HEK293T (cell line): ENCODE data around the gene CDKN2B-AS1.

Experiments used
- CTCF ChIA-PET: fragments of 350-600 bp; formaldehyde crosslinking; extraction: SDS; loops from one replicate; lab custom pipeline; 2021; ENCODE audit warnings: antibody characterized with exemption, inconsistent platforms; lab: Yijun Ruan, JAX
- POLR2A ChIA-PET: fragments of 350-600 bp; formaldehyde crosslinking; extraction: SDS; loops from one replicate; lab custom pipeline; 2020; ENCODE audit warnings: antibody characterized with exemption, inconsistent platforms; lab: Yijun Ruan, JAX
- DNase-seq: peaks from one replicate; pipeline ENCODE4 v3.0.0; 2012; ENCODE audit warnings: mixed read lengths; ENCODE audit errors: extremely low spot score
- ARNT ChIP-seq: fragments of 450-650 bp; IDR thresholded peaks from 2 replicates; pipeline ENCODE4 v1.6.1; 2017; ENCODE audit warnings: mild to moderate bottlenecking
- BHLHE40 ChIP-seq: fragments of 450-650 bp; IDR thresholded peaks from 2 replicates; pipeline ENCODE4 v1.6.1; 2016; ENCODE audit warnings: mild to moderate bottlenecking, moderate library complexity, borderline replicate concordance
- CTBP1 ChIP-seq: fragments of 450-650 bp; IDR thresholded peaks from 2 replicates; pipeline ENCODE4 v1.6.1; 2016; ENCODE audit warnings: borderline replicate concordance
- ELF4 ChIP-seq: fragments of 450-650 bp; IDR thresholded peaks from 2 replicates; pipeline ENCODE4 v1.6.1; 2017; ENCODE audit warnings: antibody characterized with exemption
- FOXA1 ChIP-seq: fragments of 450-650 bp; IDR thresholded peaks from 2 replicates; pipeline ENCODE4 v1.6.1; 2016; ENCODE audit warnings: mild to moderate bottlenecking
- FOXK2 ChIP-seq: fragments of 450-650 bp; IDR thresholded peaks from 2 replicates; pipeline ENCODE4 v1.6.1; 2016; ENCODE audit warnings: mild to moderate bottlenecking
- FOXM1 ChIP-seq: fragments of 450-650 bp; IDR thresholded peaks from 2 replicates; pipeline ENCODE4 v1.6.1; 2017; ENCODE audit warnings: mild to moderate bottlenecking, borderline replicate concordance
- HDGF ChIP-seq: fragments of 450-650 bp; IDR thresholded peaks from 2 replicates; pipeline ENCODE4 v1.6.1; 2017; ENCODE audit warnings: antibody characterized with exemption, borderline replicate concordance
- L3MBTL2 ChIP-seq: fragments of 450-650 bp; conservative IDR thresholded peaks from 2 replicates; pipeline ENCODE4 v1.6.1; 2016; ENCODE audit warnings: mild to moderate bottlenecking
- LEF1 ChIP-seq: fragments of 450-650 bp; IDR thresholded peaks from 2 replicates; pipeline ENCODE4 v1.6.1; 2017; ENCODE audit warnings: mild to moderate bottlenecking, borderline replicate concordance
- NFRKB ChIP-seq: fragments of 450-650 bp; IDR thresholded peaks from 2 replicates; pipeline ENCODE4 v1.6.1; 2016; ENCODE audit warnings: mild to moderate bottlenecking, moderate library complexity
- SP1 ChIP-seq: fragments of 450-650 bp; IDR thresholded peaks from 2 replicates; pipeline ENCODE4 v1.6.1; 2017
- SUZ12 ChIP-seq: fragments of 450-650 bp; IDR thresholded peaks from 2 replicates; pipeline ENCODE4 v1.6.1; 2016; ENCODE audit warnings: mild to moderate bottlenecking
- TARDBP ChIP-seq: fragments of 450-650 bp; IDR thresholded peaks from 2 replicates; pipeline ENCODE4 v1.6.1; 2016
- ZNF384 ChIP-seq: fragments of 450-650 bp; IDR thresholded peaks from 2 replicates; pipeline ENCODE4 v1.6.1; 2016
- TF ChIP-seq, protein P1 (sequence below): fragments of 450-650 bp; IDR thresholded peaks from 2 replicates; pipeline ENCODE4 v1.6.1; 2016

The CDKN2B-AS1 gene

GRCh38 chr9:22134390-22134789, 139.8 kb downstream of the CDKN2B-AS1 start:
- ChIA-PET CTCF (no interaction called here), POLR2A (no interaction called here)
- no peak for TF ChIP-seq SP1
- TF ChIP-seq L3MBTL2 = no peak
- no peak for TF ChIP-seq ZNF384
- DNase-seq = no peak

- TF ChIP-seq ELF4 = no peak
- no peak for TF ChIP-seq HDGF
- no peak for TF ChIP-seq ARNT
- no peak for DNase-seq
- POLR2A ChIA-PET = no interaction called here
- CTCF ChIA-PET = no interaction called here
Observed at GRCh38 chr9:22136461-22137096, 142.0 kb downstream of the CDKN2B-AS1 start.

DNA sequence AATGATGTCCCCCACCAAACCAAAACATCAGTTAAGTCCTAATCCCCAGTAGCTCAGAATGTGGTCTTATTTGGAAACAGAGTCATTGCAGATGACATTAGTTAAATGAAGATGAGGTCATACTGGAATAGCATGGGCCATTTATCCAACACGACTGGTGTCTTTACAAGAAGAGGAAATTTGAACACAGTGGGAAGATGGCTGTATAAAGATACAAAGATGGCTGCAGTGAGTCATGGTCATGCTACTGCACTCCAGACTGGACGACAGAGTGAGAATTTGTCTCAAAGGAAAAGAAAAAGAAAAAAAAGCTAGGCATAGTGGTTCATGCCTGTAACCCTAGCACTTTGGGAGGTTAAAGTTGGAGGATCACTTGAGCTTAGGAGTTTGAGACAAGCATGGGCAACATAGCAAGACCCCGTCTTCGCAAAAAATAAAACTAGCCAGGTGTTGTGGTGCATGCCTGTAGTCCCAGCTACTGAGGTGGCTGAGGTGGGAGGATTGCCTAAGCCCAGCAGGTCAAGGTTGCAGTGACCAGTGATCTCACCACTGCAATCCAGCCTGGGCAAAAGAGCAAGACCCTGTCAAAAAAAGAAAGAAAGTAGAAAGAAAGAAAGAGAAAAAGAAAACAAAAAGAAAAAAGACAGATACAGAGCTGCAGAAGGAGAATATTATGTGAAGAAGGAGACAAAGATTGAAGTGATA, 144.5 kb downstream of the CDKN2B-AS1 start:
- DNase-seq = no peak
- CTCF ChIA-PET = interaction anchor here (0.6 kb wide), 1 partner anchor 322 kb away, joined by 4 read pairs; no protein-coding TSS in a partner anchor
- TF ChIP-seq SP1 = no peak
- no peak for TF ChIP-seq ELF4
- TF ChIP-seq NFRKB = no peak
- TF ChIP-seq HDGF = no peak
- TF ChIP-seq TARDBP = no peak
- TF ChIP-seq L3MBTL2 = no peak
- no peak for TF ChIP-seq ARNT
- no peak for TF ChIP-seq CTBP1
- no peak for TF ChIP-seq BHLHE40
- TF ChIP-seq, protein P1, sequence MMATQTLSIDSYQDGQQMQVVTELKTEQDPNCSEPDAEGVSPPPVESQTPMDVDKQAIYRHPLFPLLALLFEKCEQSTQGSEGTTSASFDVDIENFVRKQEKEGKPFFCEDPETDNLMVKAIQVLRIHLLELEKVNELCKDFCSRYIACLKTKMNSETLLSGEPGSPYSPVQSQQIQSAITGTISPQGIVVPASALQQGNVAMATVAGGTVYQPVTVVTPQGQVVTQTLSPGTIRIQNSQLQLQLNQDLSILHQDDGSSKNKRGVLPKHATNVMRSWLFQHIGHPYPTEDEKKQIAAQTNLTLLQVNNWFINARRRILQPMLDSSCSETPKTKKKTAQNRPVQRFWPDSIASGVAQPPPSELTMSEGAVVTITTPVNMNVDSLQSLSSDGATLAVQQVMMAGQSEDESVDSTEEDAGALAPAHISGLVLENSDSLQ = no peak
- TF ChIP-seq SUZ12 = no peak
- no peak for TF ChIP-seq LEF1
- no peak for TF ChIP-seq FOXK2
- POLR2A ChIA-PET = no interaction called here

- ChIA-PET POLR2A (no interaction called here), CTCF (interaction anchor here (0.6 to 1.3 kb wide), 2 partner anchors 102 to 311 kb away, joined by 3 to 5 read pairs; no protein-coding TSS in a partner anchor)
- TF ChIP-seq FOXM1 = no peak
- peak; percentile 44; the same call in 1 of the 2 replicates for TF ChIP-seq ZNF384
- peak; percentile 31 for DNase-seq
Observed at GRCh38 chr9:22141908-22142307, 147.3 kb downstream of the CDKN2B-AS1 start.

GRCh38 chr9:22142671-22143070, 148.1 kb downstream of the CDKN2B-AS1 start:
- ChIA-PET CTCF (interaction anchor here (1.3 kb wide), 1 partner anchor 102 kb away, joined by 5 read pairs; no protein-coding TSS in a partner anchor), POLR2A (no interaction called here)
- TF ChIP-seq ARNT (no peak), NFRKB (no peak)
- TF ChIP-seq, protein P1 = no peak
- no peak for DNase-seq

DNA sequence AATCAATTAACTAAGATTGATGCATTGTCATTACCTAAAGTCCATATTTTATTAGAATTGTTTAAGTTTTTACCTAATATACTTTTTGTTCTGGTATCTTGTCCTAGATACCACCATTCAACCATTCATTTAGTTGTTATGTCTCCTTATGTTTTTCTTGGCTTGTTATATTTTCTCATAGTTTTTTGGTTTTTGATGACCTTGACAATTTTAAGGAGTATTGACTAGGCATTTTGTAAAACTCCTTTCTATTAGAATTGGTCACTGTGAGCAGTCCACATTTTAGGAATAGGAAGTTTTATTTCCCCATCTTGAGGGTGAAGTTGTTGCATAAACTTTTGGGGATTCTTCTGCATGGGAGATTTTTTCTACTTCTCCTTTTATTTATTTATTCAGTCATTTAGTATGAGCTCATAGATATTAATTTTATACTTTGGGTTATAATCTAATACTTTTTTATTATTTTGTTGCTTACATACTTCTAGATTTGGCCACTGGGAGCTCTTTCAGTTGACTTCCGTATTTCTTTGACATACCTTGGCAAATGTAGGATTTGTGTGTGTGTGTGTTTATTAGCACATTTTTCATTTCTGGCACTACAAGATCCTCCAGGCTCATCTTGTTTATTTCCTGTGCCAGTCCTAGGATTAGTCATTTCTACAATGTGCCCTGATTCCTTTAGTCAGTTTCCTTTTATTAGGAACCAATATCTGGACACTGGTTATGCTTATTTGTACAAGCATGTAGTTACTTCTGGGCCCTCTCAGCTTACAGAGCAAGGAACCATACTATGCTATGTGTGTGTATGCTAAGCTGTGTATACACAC, 149.4 kb downstream of the CDKN2B-AS1 start:
- ChIA-PET POLR2A (no interaction called here), CTCF (interaction anchor here (0.6 to 1.4 kb wide), 2 partner anchors 13 to 100 kb away, joined by 3 to 5 read pairs; no protein-coding TSS in a partner anchor)
- DNase-seq = no peak
- TF ChIP-seq ELF4 (no peak), HDGF (no peak)

DNA sequence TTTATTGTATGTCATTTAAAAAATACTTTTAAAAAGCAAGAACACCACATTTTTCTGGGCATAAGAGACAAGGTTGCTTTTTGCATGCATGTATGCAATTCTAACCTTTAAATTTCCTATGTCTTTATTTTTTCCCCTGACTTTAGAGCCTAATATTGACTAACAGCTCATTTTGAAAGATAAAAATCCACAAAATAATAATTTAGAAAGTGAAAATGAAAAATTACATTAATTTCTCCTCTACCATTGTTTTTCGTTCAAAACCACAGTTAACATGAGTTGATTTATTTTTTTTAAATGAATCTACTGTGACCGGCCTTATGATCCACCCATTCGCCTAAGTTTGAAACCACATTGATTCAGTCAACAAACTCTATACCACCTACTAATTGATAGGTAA, 152.0 kb downstream of the CDKN2B-AS1 start:
- ChIA-PET CTCF (interaction anchor here (0.7 kb wide), 1 partner anchor 23 kb away, joined by 3 read pairs; no protein-coding TSS in a partner anchor), POLR2A (no interaction called here)
- TF ChIP-seq SUZ12 (no peak), FOXK2 (no peak), FOXM1 (no peak), ARNT (no peak), BHLHE40 (no peak), TARDBP (no peak), LEF1 (no peak), SP1 (no peak), ELF4 (no peak), L3MBTL2 (no peak), FOXA1 (no peak), ZNF384 (no peak), CTBP1 (no peak)
- TF ChIP-seq, protein P1 = no peak
- DNase-seq = no peak
